ENCODE results near the gene ARPC2. TPM values are rescaled to one million over a fixed set of nuclear protein-coding genes. Genes with fewer than 3 reads are reported as not detected.
A peak's percentile ranks its signal among the peaks of the same experiment; 100 is the strongest.

Gene ARPC2
- polyA plus RNA-seq, 1 experiment = 831 TPM

DNA sequence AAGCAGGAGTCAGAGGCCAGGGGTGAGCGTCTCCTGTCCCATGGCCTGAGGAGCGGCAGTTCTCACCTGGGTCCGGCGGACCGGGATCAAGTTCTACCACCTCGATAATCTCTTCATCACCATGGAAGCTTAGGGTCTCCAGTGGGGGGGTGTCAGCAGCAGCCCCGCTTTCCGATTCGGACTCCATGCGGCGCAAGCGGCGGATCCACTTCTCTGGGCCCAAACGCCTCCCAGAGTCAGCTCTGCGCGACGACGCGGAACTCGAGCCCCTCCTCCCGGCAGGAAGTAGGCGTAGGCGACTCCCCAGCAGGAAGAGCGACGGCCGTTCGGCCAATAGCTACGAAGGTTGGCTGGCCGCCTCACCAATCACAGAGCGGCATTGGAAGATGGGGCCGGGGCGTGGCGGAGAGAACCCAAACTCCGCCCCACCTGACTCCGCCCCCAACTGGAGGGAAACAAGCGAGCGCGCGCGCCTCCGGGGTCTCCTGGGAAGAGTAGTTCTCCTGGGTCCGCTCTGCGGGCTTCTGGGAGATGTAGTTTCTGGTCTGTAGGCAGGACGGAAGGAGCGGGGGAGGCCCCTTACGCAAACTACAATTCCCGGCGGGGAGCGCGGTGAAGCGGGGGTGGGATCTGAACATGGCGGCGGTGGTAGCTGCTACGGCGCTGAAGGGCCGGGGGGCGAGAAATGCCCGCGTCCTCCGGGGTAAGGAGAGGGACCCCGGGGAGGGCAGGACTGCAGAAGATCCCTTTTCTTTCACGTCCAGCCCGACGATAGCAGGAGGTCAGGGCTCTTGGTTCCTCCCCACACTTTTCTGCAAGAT is 53.1 kb downstream of the ARPC2 start, which contains the start of the genes AAMP and PNKD:
Gene AAMP (minus strand): TSS at position 238 of the 821 bp plus-strand sequence. CDS start 51 bp downstream, at position 187.
Gene PNKD (plus strand): TSS at position 620 of the 821 bp plus-strand sequence. CDS start 17 bp downstream, at position 637.
- Histone ChIP-seq H3K27me3 (ENCODE audit: control insufficient read depth, insufficient read depth, low read length) (no peaks in the 10 kb centered on the region), H3K36me3 (ENCODE audit: control insufficient read depth, insufficient read depth, low read length) (peaks cover 30% of the 10 kb centered on the region), H3K4me3 (ENCODE audit: low read depth, low read length) (peak within 1 kb of the TSS; percentile 83)
- ChIA-PET POLR2A (interaction anchor here (0.6 to 1.0 kb wide), 4 partner anchors 11 to 97 kb away, joined by 3 to 8 read pairs (median 5); no protein-coding TSS in a partner anchor), CTCF (interaction anchor here (0.6 to 8.1 kb wide), 6 partner anchors 10 to 24 kb away, joined by 3 to 87 read pairs (median 4); no protein-coding TSS in a partner anchor)
- TF ChIP-seq, protein P1, sequence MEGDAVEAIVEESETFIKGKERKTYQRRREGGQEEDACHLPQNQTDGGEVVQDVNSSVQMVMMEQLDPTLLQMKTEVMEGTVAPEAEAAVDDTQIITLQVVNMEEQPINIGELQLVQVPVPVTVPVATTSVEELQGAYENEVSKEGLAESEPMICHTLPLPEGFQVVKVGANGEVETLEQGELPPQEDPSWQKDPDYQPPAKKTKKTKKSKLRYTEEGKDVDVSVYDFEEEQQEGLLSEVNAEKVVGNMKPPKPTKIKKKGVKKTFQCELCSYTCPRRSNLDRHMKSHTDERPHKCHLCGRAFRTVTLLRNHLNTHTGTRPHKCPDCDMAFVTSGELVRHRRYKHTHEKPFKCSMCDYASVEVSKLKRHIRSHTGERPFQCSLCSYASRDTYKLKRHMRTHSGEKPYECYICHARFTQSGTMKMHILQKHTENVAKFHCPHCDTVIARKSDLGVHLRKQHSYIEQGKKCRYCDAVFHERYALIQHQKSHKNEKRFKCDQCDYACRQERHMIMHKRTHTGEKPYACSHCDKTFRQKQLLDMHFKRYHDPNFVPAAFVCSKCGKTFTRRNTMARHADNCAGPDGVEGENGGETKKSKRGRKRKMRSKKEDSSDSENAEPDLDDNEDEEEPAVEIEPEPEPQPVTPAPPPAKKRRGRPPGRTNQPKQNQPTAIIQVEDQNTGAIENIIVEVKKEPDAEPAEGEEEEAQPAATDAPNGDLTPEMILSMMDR (IDR thresholded peaks at IDR 0.05; ENCODE audit: insufficient read depth, low read depth, low read length) = no peak
- DNase-seq (ENCODE audit: low read depth) = peak; percentile 97

DNA sequence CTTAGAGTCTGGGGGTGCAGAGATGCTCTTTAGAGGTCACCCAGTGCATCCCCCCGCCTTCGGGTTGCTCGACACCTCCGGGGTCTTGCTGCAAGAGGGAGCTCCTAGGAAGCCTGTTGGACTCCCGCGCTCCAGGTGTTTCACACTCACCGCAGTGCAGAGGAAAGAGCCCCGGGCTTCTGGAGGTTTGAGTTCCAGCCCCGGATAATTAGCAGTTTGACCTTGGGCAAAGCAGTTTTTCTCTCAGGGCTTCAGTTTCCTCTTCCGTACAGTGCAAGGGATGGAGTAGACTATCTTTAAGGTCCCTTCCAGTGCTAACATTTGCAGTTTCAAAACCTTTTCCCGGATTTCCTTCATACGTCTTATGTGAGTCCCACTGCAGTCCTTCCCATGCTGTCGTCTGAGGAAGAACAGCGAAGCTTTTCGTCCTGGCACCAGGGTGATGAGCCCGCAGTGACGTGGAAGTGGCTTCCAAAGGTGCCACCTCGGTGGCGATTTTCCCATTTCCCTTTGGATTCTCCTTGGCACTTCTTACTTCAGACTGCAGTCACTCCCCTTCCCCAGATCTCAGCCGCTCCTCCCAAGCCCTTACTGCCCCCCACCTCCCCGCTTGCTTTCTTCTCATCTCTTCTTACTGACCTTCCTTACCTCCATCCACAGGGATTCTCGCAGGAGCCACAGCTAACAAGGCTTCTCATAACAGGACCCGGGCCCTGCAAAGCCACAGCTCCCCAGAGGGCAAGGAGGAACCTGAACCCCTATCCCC is 53.9 kb downstream of the ARPC2 start:
- DNase-seq (ENCODE audit: low read depth) = no peak
- peak overlapping the region; percentile 81 for H3K4me3 ChIP-seq (ENCODE audit: low read depth, low read length)
- H3K27me3 ChIP-seq (ENCODE audit: control insufficient read depth, insufficient read depth, low read length) = no peaks in the 10 kb centered on the region
- peaks cover 28% of the 10 kb centered on the region for H3K36me3 ChIP-seq (ENCODE audit: control insufficient read depth, insufficient read depth, low read length)
- CTCF ChIA-PET = interaction anchor here (0.6 to 8.1 kb wide), 13 partner anchors 9 to 131 kb away, joined by 3 to 87 read pairs (median 4); partner anchors contain the start of genes CATIP and TMBIM1
- TF ChIP-seq, protein P1 (IDR thresholded peaks at IDR 0.05; ENCODE audit: insufficient read depth, low read depth, low read length) = no peak
- POLR2A ChIA-PET = interaction anchor here (0.6 to 1.1 kb wide), 5 partner anchors 12 to 98 kb away, joined by 3 to 8 read pairs (median 4); no protein-coding TSS in a partner anchor

DNA sequence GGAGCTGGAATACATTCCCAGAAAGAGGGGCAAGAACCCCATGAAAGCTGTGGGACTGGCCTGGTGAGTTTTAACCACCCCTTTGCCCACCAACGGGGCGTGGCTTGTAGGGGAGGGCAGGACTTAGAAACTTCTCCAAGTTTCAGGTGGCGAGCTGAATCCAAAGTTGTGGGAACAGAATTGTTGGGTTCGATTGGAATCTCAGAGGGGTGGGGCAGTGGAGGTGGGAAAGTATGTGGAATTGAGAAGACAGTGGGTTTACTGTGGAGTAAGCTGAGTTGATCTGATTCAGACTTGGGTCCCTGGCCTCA is 54.5 kb downstream of the ARPC2 start:
- POLR2A ChIA-PET = interaction anchor here (1.1 kb wide), 1 partner anchor 16 kb away, joined by 3 read pairs; no protein-coding TSS in a partner anchor
- no peak for DNase-seq (ENCODE audit: low read depth)

DNA sequence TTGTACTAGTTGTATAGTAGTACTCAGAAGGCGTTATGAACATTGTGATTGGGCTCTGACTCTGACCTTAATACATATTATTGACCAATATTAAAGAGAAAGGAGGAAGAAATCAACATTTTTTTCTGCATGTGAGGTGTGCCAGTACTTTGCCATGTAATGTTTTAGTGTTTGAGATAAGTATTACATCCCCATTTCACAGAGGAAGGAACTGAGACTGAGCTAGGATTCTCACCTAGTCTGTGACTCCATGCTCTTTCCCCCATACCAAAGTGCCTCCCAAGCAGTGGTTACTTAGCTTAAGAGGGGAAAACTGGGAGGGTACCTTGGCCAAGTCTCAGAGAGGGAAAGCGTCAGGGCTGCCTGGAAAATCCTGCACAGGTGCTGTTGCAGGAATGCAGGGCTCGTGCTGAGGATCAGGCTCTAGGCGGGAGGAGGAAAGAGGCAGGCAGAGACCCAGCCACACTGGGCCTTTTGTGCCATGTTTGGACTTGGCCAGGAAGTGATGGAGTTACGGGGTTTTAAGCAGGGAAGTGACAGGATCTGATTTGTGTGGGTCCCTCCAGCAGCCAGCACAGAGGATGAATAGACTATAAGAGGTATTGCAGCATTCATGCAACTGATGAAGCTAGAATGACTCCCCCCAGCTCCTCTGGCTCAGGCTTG is 55.0 kb downstream of the ARPC2 start:
- TF ChIP-seq, protein P1 (IDR thresholded peaks at IDR 0.05; ENCODE audit: insufficient read depth, low read depth, low read length) = no peak
- Histone ChIP-seq H3K27me3 (ENCODE audit: control insufficient read depth, insufficient read depth, low read length) (no peaks in the 10 kb centered on the region), H3K4me3 (ENCODE audit: low read depth, low read length) (no peak overlapping the region), H3K36me3 (ENCODE audit: control insufficient read depth, insufficient read depth, low read length) (peaks cover 28% of the 10 kb centered on the region)
- no peak for DNase-seq (ENCODE audit: low read depth)
- ChIA-PET CTCF (interaction anchor here (0.7 to 8.1 kb wide), 18 partner anchors 10 to 194 kb away, joined by 3 to 87 read pairs (median 5); partner anchors contain the start of genes CATIP and TMBIM1), POLR2A (interaction anchor here (1.1 kb wide), 1 partner anchor 15 kb away, joined by 3 read pairs; no protein-coding TSS in a partner anchor)

More for the DNA sequence above, 54.5 kb downstream of the ARPC2 start:
- CTCF ChIA-PET = interaction anchor here (0.7 to 8.1 kb wide), 15 partner anchors 9 to 195 kb away, joined by 3 to 87 read pairs (median 6); partner anchors contain the start of genes CATIP and TMBIM1
- Histone ChIP-seq H3K4me3 (ENCODE audit: low read depth, low read length) (peak overlapping the region; percentile 81), H3K27me3 (ENCODE audit: control insufficient read depth, insufficient read depth, low read length) (no peaks in the 10 kb centered on the region), H3K36me3 (ENCODE audit: control insufficient read depth, insufficient read depth, low read length) (peaks cover 26% of the 10 kb centered on the region)
- TF ChIP-seq, protein P1 (IDR thresholded peaks at IDR 0.05; ENCODE audit: insufficient read depth, low read depth, low read length) = no peak

All from BJ (cell line).